HG03354 (cell line): ENCODE measurements around the gene TGFBI.

Source experiments
- ATAC-seq: cut with Tn5 transposase; IDR thresholded peaks from one replicate; pipeline ENCODE4 v1.9.1; 2021; ENCODE audit warnings: mild to moderate bottlenecking; ENCODE audit not compliant: unreplicated experiment, poor library complexity, severe bottlenecking

TGFBI gene

GRCh38 chr5:136028782-136029742 lies at the start of gene TGFBI:
Gene TGFBI (plus strand): TSS chr5:136028988. CDS start chr5:136029056, 68 bp downstream.
- peak; percentile 62 for ATAC-seq

- ATAC-seq: no peak
These were observed 49.8 kb upstream of the TGFBI start for GRCh38 chr5:135978993-135979392.

- ATAC-seq: no peak
These were observed 49.3 kb upstream of the TGFBI start for GRCh38 chr5:135979510-135979909.

GRCh38 chr5:135980620-135981019 lies 48.2 kb upstream of the TGFBI start:
- no peak for ATAC-seq

GRCh38 chr5:135985951-135986350 lies 42.8 kb upstream of the TGFBI start:
- no peak for ATAC-seq

- ATAC-seq: no peak
These were observed 42.4 kb upstream of the TGFBI start for GRCh38 chr5:135986401-135986800.

GRCh38 chr5:135986891-135987401 lies 41.8 kb upstream of the TGFBI start:
- ATAC-seq: no peak

GRCh38 chr5:135988546-135988945 lies 40.2 kb upstream of the TGFBI start:
- no peak for ATAC-seq

- no peak for ATAC-seq
These were observed 39.1 kb upstream of the TGFBI start for GRCh38 chr5:135989686-135990085.

GRCh38 chr5:135990528-135991255 lies 38.1 kb upstream of the TGFBI start:
- ATAC-seq: no peak

GRCh38 chr5:135991429-135991828 lies 37.4 kb upstream of the TGFBI start:
- no peak for ATAC-seq

GRCh38 chr5:135993335-135993879 lies 35.4 kb upstream of the TGFBI start:
- no peak for ATAC-seq

GRCh38 chr5:135993880-135994636 lies 34.7 kb upstream of the TGFBI start:
- no peak for ATAC-seq

GRCh38 chr5:135995976-135996375 lies 32.8 kb upstream of the TGFBI start:
- ATAC-seq: no peak

- ATAC-seq: no peak
These were observed 32.2 kb upstream of the TGFBI start for GRCh38 chr5:135996611-135997010.

- no peak for ATAC-seq
These were observed 31.0 kb upstream of the TGFBI start for GRCh38 chr5:135997673-135998335.

GRCh38 chr5:135998889-135999288 lies 29.9 kb upstream of the TGFBI start:
- ATAC-seq: no peak

GRCh38 chr5:135999406-136000139 lies 29.2 kb upstream of the TGFBI start:
- no peak for ATAC-seq
